Activated CD4-positive, CD25-positive, alpha-beta regulatory T cell treated with anti-CD3 and anti-CD28 coated beads, Interleukin-2, amount 50 U/mL, for 72 hours (primary cell): ENCODE results near the gene TGIF2.
"Not testable (repeated sequence)": the region's sequence is repeated elsewhere in the genome, so short reads cannot be mapped to it uniquely, and the experiment has no call there.

Source experiments
- DNase-seq: peaks from one replicate; pipeline ENCODE4 v3.0.0; 2021

Gene TGIF2

GRCh38 chr20:36620917-36621316 lies 47.5 kb downstream of the TGIF2 start:
- DNase-seq, result no peak

- no peak for DNase-seq
These were observed 50.0 kb downstream of the TGIF2 start for GRCh38 chr20:36623444-36623843.

GRCh38 chr20:36624068-36624943 lies 50.9 kb downstream of the TGIF2 start:
- no peak for DNase-seq

GRCh38 chr20:36624944-36625324 lies 51.5 kb downstream of the TGIF2 start:
- DNase-seq, result no peak

- DNase-seq, result no peak
These were observed 54.7 kb downstream of the TGIF2 start for GRCh38 chr20:36628076-36628475.

GRCh38 chr20:36629719-36630681 lies 56.6 kb downstream of the TGIF2 start:
- DNase-seq, result no peak

- no peak for DNase-seq
These were observed 58.2 kb downstream of the TGIF2 start for GRCh38 chr20:36631646-36632045.

GRCh38 chr20:36632147-36632486 lies 58.7 kb downstream of the TGIF2 start:
- DNase-seq, result no peak

- DNase-seq, result no peak
These were observed 59.3 kb downstream of the TGIF2 start for GRCh38 chr20:36632487-36633284.

GRCh38 chr20:36633285-36633772 lies 59.9 kb downstream of the TGIF2 start:
- DNase-seq, result no peak

GRCh38 chr20:36634342-36634741 lies 60.9 kb downstream of the TGIF2 start:
- no peak for DNase-seq

- DNase-seq, result not testable (repeated sequence)
These were observed 65.5 kb downstream of the TGIF2 start for GRCh38 chr20:36638876-36639400.

GRCh38 chr20:36641506-36641843 lies 68.1 kb downstream of the TGIF2 start:
- DNase-seq, result no peak

GRCh38 chr20:36642136-36642535 lies 68.7 kb downstream of the TGIF2 start:
- DNase-seq, result no peak
